Measurements from ENCODE around the gene PKN1.

PKN1 gene

DNA sequence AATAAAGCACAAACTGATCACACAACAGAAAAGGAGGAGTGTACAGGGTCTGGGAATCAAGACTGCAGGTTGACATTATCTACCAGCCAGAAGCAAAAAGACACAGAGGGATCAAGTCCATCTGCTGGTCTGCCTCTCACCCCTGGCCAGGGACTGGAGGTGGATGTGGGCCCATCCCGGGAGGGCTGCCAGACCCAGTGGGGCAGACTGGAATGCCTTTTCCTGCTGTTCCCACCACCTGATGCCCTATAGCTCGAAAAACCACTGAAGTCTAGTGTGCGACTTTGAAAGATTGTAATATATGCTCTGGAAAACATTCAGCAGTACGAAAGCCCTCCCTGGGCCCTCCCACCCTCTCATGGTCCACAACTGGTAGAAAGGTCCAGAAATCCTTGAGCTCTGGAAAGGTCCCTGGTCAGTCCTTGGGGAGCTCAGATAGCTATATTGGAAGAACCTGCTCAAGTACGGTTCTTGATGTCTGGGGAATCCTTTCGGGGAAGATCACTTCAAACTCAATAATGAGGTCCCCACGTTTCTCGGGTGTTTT lies 82.5 kb downstream of the PKN1 start:
- DNase-seq (ENCODE audit: low read depth in 2 of 2), result no peak

GRCh38 chr19:14516048-14516534 lies 83.0 kb downstream of the PKN1 start:
- no peak for DNase-seq (ENCODE audit: low read depth in 2 of 2)

DNA sequence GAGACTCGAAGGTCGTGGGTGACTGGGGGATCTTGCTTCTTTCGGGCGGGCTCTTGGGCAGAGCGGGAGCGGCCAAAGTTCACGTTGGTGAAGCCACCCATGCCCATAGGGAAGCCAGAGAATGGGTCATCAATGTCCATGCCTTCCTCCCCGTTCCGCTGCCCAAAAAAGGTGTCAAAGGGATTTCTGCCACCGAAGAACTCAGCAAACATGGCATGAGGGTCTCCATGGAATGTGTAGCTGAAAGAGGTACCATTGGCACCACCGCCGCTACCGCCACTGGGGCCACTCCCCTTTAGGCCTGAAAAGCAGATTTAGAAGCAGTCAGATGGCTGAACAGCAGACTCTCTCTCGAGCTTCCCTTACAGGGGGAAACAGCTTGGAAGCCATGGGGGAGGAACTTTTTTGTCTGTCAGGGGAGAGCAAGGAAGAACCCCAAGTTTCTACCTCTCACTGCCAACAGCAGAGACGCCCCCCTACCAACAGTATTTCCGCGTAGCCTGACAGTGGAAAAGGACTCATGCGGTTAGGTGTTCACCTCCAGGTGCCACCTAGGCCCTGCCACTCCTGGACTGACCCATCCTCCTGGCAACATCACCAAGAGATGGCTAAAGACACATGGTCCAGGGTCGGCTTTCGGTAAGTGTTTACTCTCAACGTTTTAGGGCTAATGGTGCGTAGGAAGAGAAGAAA lies 83.8 kb downstream of the PKN1 start:
- DNase-seq (ENCODE audit: low read depth in 2 of 2), result no peak

- DNase-seq (ENCODE audit: low read depth in 2 of 2), result no peak
Observed at GRCh38 chr19:14517446-14517839, 84.3 kb downstream of the PKN1 start.

DNA sequence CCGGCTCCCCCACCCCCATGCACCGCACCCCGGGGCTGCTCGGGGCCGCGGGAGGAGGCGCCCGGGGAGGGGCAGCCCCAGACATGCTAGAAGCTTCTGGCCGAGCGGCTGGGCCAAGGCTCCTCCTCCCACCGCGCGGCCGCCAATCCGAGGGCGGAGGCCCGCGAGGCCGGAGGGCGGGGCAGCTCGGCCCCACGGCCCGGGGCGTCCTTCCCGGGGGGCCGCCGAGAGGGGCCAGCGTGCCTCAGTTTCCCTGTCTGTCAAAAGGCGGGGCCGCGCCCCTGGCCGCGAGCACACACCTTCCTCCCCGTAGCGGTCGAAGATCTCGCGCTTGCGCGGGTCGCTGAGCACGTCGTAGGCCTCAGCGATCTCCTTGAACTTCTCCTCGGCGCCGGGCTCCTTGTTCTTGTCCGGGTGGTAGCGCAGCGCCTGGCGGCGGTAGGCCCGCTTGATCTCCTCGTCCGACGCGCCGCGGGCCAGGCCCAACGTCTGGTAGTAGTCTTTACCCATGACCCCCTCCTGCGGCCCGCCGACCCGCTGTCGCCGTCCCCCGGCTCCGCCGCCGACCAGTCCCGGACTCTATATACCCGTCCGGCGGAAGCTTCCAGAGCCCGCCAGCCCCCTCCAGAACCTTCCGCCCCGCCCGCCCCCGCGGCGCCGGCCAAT lies 84.9 kb downstream of the PKN1 start, which contains the start of gene DNAJB1:
TSS of gene DNAJB1 (minus strand) at position 558 of the 666 bp plus-strand sequence. CDS start at position 510, 48 bp downstream.
- DNase-seq (ENCODE audit: low read depth in 2 of 2), result no peak

DNA sequence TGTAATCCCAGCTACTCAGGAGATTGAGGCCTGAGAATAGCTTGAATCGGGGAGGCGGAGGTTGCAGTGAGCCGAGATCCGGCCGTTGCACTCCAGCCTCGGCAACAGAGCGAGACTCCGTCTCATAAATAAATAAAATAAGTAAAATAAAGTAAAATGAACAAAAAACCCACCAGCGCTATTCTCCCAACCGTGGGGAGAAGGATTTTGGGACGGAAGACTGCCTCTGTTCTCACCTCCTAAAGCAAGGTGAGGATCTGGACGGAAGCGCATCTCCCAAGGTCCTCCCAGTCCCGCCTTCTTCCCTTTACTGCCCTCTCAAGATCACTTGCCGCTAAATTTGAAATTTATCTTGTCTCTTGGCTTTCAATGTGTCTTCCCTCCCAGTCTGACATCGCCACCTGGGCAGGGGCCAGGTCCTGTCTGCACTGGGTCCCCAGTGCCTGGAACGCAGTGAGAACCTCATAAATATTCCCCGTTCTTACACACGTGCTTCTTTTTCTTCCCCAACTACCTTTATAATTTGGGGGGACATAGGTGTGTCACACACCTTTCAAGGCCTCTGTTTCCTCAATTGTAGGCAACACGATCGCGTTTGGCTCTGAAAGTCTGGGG lies 86.2 kb downstream of the PKN1 start:
- no peak for DNase-seq (ENCODE audit: low read depth in 2 of 2)

DNA sequence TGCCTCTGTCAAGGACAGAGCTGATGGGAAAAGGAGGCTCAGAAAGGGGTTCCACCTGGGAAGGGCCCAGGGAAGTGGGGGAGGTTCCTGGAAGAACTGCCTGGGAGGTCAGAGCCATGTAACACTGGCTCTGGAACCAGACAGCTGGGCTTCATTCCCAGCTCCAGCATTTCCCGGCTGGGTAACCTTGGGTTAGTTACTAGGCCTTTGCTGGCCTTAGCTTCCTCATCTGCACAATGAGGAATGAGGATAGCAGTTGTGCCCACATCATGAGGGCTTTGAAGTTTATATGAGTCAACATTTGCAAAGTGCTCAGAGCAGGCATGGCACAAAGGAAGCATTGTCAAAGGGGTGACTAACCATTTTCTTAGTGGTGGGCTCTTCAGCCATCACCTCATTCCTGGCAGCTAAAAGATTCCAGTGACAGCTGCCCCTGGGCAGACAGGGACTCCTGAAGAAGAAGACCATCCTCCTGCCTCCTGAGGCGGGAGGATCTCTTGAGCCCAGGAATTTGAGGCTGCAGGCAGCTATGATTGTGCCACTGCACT lies 86.8 kb downstream of the PKN1 start:
- no peak for DNase-seq (ENCODE audit: low read depth in 2 of 2)

DNA sequence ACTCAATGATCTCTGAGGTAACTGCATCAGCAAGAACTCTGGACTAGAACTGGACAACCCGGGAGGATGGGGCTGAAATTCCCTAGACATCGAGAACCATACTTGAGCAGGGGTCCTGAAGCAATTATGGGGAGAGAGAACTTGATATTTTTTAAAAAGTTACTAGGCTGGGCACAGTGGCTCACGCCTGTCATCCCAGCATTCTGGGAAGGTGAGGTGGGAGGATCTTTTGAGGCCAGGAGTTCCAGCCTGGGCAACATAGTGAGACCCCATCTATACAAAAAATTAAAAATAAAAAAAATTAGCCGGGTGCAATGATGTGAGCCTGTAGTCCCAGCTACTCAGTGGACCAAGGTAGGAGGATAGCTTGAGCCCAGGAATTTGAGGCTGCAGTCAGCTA lies 87.4 kb downstream of the PKN1 start:
- no peak for DNase-seq (ENCODE audit: low read depth in 2 of 2)

All from stimulated activated CD4-positive, alpha-beta T cell treated with anti-CD3 and anti-CD28 coated beads, Interleukin-1b, Interleukin-23, amount 100 ng/mL, for 1 hour (primary cell).